Spleen (tissue), 7 donors: ENCODE results near the gene SLC7A10.

Experiments used
- POLR2AphosphoS5 ChIP-seq, 3 donors: sonication (generic); formaldehyde crosslinking; IDR thresholded peaks; one replicate each; pipeline ENCODE4 v1.5.1; 2017; ENCODE audit warnings: antibody characterized with exemption in 3 of 3
- TF ChIP-seq, protein P1 (sequence below), 11 experiments: fragments of 200-600 bp in 7 of 11; fragments of 450-650 bp in 4 of 11; sonication (generic) in 4 of 11; IDR thresholded peaks in 8 of 11; conservative IDR thresholded peaks in 3 of 11; 1 replicate in 7 of 11; 2 replicates in 4 of 11; pipeline versions ENCODE4 v1.4.0 to v1.8.0; 2016 to 2021; ENCODE audit warnings: antibody characterized with exemption in 11 of 11, inconsistent platforms in 4 of 11, mild to moderate bottlenecking in 1 of 11
- donor health status: DM: no; HTN: no; CAD: no; lungs with moderate emphysema.
- donor health status: DM: no; HTN: no; CAD: no.
- donor health status: DM: no; HTN: no; CAD: no.

- TF ChIP-seq POLR2AphosphoS5 (IDR thresholded peaks at IDR 0.05) = no peak
- TF ChIP-seq, protein P1, sequence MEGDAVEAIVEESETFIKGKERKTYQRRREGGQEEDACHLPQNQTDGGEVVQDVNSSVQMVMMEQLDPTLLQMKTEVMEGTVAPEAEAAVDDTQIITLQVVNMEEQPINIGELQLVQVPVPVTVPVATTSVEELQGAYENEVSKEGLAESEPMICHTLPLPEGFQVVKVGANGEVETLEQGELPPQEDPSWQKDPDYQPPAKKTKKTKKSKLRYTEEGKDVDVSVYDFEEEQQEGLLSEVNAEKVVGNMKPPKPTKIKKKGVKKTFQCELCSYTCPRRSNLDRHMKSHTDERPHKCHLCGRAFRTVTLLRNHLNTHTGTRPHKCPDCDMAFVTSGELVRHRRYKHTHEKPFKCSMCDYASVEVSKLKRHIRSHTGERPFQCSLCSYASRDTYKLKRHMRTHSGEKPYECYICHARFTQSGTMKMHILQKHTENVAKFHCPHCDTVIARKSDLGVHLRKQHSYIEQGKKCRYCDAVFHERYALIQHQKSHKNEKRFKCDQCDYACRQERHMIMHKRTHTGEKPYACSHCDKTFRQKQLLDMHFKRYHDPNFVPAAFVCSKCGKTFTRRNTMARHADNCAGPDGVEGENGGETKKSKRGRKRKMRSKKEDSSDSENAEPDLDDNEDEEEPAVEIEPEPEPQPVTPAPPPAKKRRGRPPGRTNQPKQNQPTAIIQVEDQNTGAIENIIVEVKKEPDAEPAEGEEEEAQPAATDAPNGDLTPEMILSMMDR (IDR thresholded peaks at IDR 0.05 in 8 of 11, conservative IDR thresholded peaks at IDR 0.05 in 3 of 11) = no peak
Observed at GRCh38 chr19:33236696-33237390, 11.2 kb upstream of the SLC7A10 start.
